Mesendoderm (in vitro differentiated cells): ENCODE results near the gene THBS1.

Source experiments
- DNase-seq: peaks from one replicate; pipeline ENCODE4 v3.0.0; 2013
- H2AK5ac ChIP-seq: 2 replicates; pipeline ENCODE4 v1.6.1; 2013; ENCODE audit warnings: low read length, inconsistent platforms
- H2BK120ac ChIP-seq: 2 replicates; pipeline ENCODE4 v1.6.1; 2013; ENCODE audit warnings: low read depth, mild to moderate bottlenecking, low read length, moderate library complexity, mixed read lengths
- H2BK15ac ChIP-seq: replicated peaks from 2 replicates; pipeline ENCODE4 v1.6.1; 2013; ENCODE audit warnings: low read depth, mild to moderate bottlenecking, moderate library complexity
- H2BK5ac ChIP-seq: 2 replicates; pipeline ENCODE4 v1.6.1; 2013; ENCODE audit warnings: low read length, inconsistent platforms
- H3K18ac ChIP-seq: 2 replicates; pipeline ENCODE4 v1.6.1; 2013; ENCODE audit warnings: mild to moderate bottlenecking, low read length, mixed read lengths
- H3K23ac ChIP-seq: one replicate; pipeline ENCODE4 v1.6.1; 2013; ENCODE audit warnings: low read length
- H3K27ac ChIP-seq: 2 replicates; pipeline ENCODE4 v1.5.1; 2013; ENCODE audit warnings: low read depth, mild to moderate bottlenecking, inconsistent platforms, low read length, moderate library complexity
- H3K27me3 ChIP-seq: 2 replicates; pipeline ENCODE4 v1.6.1; 2013; ENCODE audit warnings: low read length, control low read depth, mild to moderate bottlenecking, inconsistent platforms; ENCODE audit not compliant: insufficient read depth, poor library complexity
- H3K36me3 ChIP-seq: 2 replicates; pipeline ENCODE4 v1.6.1; 2013; ENCODE audit warnings: low read length, inconsistent platforms; ENCODE audit not compliant: control insufficient read depth, insufficient read depth
- H3K4ac ChIP-seq: one replicate; pipeline ENCODE4 v1.6.1; 2013; ENCODE audit warnings: low read depth, mild to moderate bottlenecking, low read length, moderate library complexity
- H3K4me1 ChIP-seq: 2 replicates; pipeline ENCODE4 v1.6.1; 2013; ENCODE audit warnings: low read depth, low read length, inconsistent platforms; ENCODE audit not compliant: control insufficient read depth
- H3K4me2 ChIP-seq: 2 replicates; pipeline ENCODE4 v1.6.1; 2013; ENCODE audit warnings: low read length
- H3K4me3 ChIP-seq: 2 replicates; pipeline ENCODE4 v1.5.1; 2013; ENCODE audit warnings: mild to moderate bottlenecking, low read length
- H3K56ac ChIP-seq: one replicate; pipeline ENCODE4 v1.6.1; 2013; ENCODE audit warnings: low read length
- H3K79me1 ChIP-seq: 2 replicates; pipeline ENCODE4 v1.6.1; 2013; ENCODE audit warnings: low read length, inconsistent platforms
- H3K79me2 ChIP-seq: 2 replicates; pipeline ENCODE4 v1.6.1; 2013; ENCODE audit warnings: mild to moderate bottlenecking, low read length; ENCODE audit not compliant: control insufficient read depth, insufficient read depth
- H3K9ac ChIP-seq: 2 replicates; pipeline ENCODE4 v1.6.1; 2013; ENCODE audit warnings: low read length, inconsistent platforms
- H4K5ac ChIP-seq: one replicate; pipeline ENCODE4 v1.6.1; 2013; ENCODE audit warnings: low read length
- H4K8ac ChIP-seq: one replicate; pipeline ENCODE4 v1.6.1; 2013; ENCODE audit warnings: low read depth, mild to moderate bottlenecking, control low read depth, low read length, moderate library complexity
- WGBS: extraction: QIAGEN DNeasy Blood & Tissue Kit; methylation state at CpG from one replicate; pipeline ENCODE4 v1.1.7; 2013; ENCODE audit warnings: low lambda C conversion rate, missing lambda C conversion rate; ENCODE audit not compliant: insufficient coverage; ENCODE audit errors: extremely low coverage; 5-methylcytosine and 5-hydroxymethylcytosine counted together

The THBS1 gene

DNA sequence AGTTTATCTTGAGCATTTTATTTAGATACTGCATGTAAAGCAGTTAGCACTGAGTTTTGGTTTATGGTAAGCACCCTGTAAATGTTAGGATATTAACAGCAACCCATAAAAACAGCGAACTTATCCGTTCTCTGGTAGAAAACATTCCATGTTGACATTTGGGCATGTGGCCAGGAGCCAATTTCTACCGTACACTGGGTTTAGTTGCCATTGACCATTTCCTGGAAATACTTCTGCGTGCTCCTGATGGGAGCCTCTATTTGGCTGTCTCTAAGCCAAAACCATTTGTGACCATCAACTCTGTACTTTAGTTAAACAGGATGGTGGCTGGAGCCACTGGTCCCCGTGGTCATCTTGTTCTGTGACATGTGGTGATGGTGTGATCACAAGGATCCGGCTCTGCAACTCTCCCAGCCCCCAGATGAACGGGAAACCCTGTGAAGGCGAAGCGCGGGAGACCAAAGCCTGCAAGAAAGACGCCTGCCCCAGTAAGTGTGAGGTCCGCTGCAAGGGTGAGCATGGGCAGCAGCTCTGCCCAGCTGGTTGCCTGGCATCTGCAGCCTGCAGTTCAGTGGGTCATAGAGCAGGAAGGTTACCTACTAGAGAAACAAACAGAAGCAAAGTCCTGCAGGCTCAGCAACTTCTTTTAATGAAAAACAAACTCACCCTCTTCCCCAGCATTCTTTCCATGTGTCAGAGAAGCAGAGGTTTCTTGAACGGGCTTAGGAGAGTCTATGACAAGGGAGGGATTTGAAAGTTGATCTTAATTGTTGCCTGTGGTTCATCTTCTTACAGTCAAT is 7.1 kb downstream of the THBS1 start:
- Histone ChIP-seq H3K23ac (no peak overlapping the region), H2BK5ac (no peak overlapping the region), H2AK5ac (no peak overlapping the region), H2BK15ac (no peak overlapping the region), H3K9ac (no peak overlapping the region), H3K27ac (no peak overlapping the region), H3K4me3 (no peak overlapping the region), H3K79me1 (peaks cover 1% of the 10 kb centered on the region), H3K79me2 (peaks cover 4% of the 10 kb centered on the region), H3K56ac (no peak overlapping the region), H3K36me3 (peaks cover 9% of the 10 kb centered on the region), H3K4me2 (no peak overlapping the region), H3K27me3 (no peaks in the 10 kb centered on the region), H3K4ac (no peak overlapping the region), H2BK120ac (no peak overlapping the region), H3K18ac (no peak overlapping the region), H4K8ac (no peak overlapping the region), H3K4me1 (peaks cover 2% of the 10 kb centered on the region), H4K5ac (no peak overlapping the region)
- DNase-seq: no peak
- no CpG with 5 or more reads among the region's 13 CpGs for WGBS

DNA sequence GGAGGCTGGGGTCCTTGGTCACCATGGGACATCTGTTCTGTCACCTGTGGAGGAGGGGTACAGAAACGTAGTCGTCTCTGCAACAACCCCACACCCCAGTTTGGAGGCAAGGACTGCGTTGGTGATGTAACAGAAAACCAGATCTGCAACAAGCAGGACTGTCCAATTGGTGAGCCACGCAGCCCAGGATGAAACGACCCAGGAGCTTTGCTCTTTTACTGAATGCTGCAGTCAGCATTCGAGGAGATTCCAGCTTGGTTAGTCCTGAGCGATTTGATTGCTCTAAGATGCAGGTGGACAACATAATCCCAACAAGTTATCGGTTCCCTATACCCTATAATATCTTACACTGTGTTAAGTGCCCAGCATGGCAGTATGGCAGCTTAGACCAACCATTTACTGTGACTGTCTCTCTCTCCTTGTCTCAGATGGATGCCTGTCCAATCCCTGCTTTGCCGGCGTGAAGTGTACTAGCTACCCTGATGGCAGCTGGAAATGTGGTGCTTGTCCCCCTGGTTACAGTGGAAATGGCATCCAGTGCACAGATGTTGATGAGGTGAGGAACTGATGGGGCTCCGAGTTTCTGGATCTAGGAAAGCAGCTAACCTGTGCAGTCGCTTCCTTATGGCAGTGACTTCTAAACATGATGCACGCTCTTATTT is 7.8 kb downstream of the THBS1 start:
- no peak overlapping the region for H2BK15ac ChIP-seq
- H3K18ac ChIP-seq: no peak overlapping the region
- no peak overlapping the region for H3K4me2 ChIP-seq
- no peak overlapping the region for H3K4ac ChIP-seq
- peaks cover 1% of the 10 kb centered on the region for H3K79me1 ChIP-seq
- H2BK120ac ChIP-seq: no peak overlapping the region
- WGBS: no CpG with 5 or more reads among the region's 13 CpGs
- H3K56ac ChIP-seq: no peak overlapping the region
- H3K4me3 ChIP-seq: no peak overlapping the region
- H4K8ac ChIP-seq: no peak overlapping the region
- DNase-seq: no peak
- H3K9ac ChIP-seq: no peak overlapping the region
- H4K5ac ChIP-seq: no peak overlapping the region
- no peaks in the 10 kb centered on the region for H3K4me1 ChIP-seq
- no peak overlapping the region for H3K23ac ChIP-seq
- peaks cover 11% of the 10 kb centered on the region for H3K36me3 ChIP-seq
- no peaks in the 10 kb centered on the region for H3K27me3 ChIP-seq
- H2AK5ac ChIP-seq: no peak overlapping the region
- peaks cover 2% of the 10 kb centered on the region for H3K79me2 ChIP-seq
- H3K27ac ChIP-seq: no peak overlapping the region
- no peak overlapping the region for H2BK5ac ChIP-seq

DNA sequence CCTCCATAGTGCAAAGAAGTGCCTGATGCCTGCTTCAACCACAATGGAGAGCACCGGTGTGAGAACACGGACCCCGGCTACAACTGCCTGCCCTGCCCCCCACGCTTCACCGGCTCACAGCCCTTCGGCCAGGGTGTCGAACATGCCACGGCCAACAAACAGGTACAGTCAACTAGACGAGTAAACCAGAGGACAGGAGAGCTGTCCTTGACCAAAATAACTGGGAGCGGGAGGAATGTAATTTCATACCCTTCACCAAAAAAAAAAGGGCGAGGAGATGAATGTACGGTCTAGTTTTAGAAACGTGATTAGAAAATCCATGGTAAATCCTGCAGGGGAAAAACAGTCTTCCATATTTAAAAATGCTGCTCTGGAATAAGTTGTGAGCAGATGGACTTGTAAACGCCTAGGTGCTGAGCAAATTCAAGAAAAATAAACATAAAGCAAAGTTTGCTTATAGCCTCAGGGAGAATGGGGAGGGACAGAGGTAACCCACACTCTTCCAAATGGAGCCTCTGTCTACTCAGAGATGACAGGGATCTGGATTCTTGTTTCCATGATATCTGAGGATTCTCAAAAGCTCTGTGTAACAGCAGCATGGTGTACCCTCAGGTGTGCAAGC is 8.4 kb downstream of the THBS1 start:
- Histone ChIP-seq H2AK5ac (no peak overlapping the region), H3K4me1 (no peaks in the 10 kb centered on the region), H4K8ac (no peak overlapping the region), H3K79me1 (no peaks in the 10 kb centered on the region), H2BK15ac (no peak overlapping the region), H3K9ac (no peak overlapping the region), H2BK5ac (no peak overlapping the region), H4K5ac (no peak overlapping the region), H2BK120ac (no peak overlapping the region), H3K36me3 (peaks cover 12% of the 10 kb centered on the region), H3K27ac (no peak overlapping the region), H3K4me3 (no peak overlapping the region), H3K27me3 (no peaks in the 10 kb centered on the region), H3K56ac (no peak overlapping the region), H3K18ac (no peak overlapping the region), H3K4me2 (no peak overlapping the region), H3K79me2 (no peaks in the 10 kb centered on the region), H3K4ac (no peak overlapping the region), H3K23ac (no peak overlapping the region)
- no CpG with 5 or more reads among the region's 14 CpGs for WGBS
- no peak for DNase-seq

- Histone ChIP-seq H3K79me2 (no peaks in the 10 kb centered on the region), H2BK5ac (no peak overlapping the region), H3K56ac (no peak overlapping the region), H3K18ac (no peak overlapping the region), H3K4ac (no peak overlapping the region), H3K36me3 (peaks cover 13% of the 10 kb centered on the region), H3K79me1 (no peaks in the 10 kb centered on the region), H3K23ac (no peak overlapping the region), H3K27me3 (no peaks in the 10 kb centered on the region), H2BK120ac (no peak overlapping the region), H2BK15ac (no peak overlapping the region), H2AK5ac (no peak overlapping the region), H3K4me1 (no peaks in the 10 kb centered on the region), H3K9ac (no peak overlapping the region), H4K5ac (no peak overlapping the region), H3K4me2 (no peak overlapping the region), H3K4me3 (no peak overlapping the region), H3K27ac (no peak overlapping the region), H4K8ac (no peak overlapping the region)
- no peak for DNase-seq
- WGBS: no CpG with 5 or more reads among the region's 13 CpGs
Observed at GRCh38 chr15:39589815-39590644, 9.2 kb downstream of the THBS1 start.

DNA sequence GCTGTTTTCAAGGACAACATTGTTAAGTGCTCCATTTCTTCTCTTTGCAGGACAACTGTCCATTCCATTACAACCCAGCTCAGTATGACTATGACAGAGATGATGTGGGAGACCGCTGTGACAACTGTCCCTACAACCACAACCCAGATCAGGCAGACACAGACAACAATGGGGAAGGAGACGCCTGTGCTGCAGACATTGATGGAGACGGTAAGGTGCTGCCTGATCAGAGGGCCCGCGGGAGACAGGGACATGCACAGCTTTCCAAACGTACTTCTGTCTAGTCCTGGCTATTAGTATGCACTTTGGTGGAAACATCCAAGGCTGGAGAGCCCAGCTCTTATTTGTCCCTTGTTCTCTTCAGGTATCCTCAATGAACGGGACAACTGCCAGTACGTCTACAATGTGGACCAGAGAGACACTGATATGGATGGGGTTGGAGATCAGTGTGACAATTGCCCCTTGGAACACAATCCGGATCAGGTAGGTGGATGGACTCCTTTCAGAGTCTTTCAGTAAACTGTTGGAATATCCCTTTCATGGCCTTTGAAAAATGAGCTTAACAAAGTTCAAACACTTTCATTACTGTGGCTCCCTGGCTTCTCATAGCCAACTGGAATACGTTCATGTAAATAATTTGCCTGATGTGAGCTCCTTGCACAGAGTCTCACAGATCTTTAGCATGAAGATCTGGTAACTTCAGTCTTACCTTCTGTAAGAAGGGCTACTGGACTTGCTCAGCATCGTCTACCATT is 10.4 kb downstream of the THBS1 start:
- Histone ChIP-seq H3K79me1 (no peaks in the 10 kb centered on the region), H2AK5ac (no peak overlapping the region), H3K4me1 (no peaks in the 10 kb centered on the region), H3K56ac (no peak overlapping the region), H2BK120ac (no peak overlapping the region), H3K4me2 (no peak overlapping the region), H3K4ac (no peak overlapping the region), H3K79me2 (no peaks in the 10 kb centered on the region), H4K5ac (no peak overlapping the region), H3K18ac (no peak overlapping the region), H3K27ac (no peak overlapping the region), H2BK5ac (no peak overlapping the region), H3K4me3 (no peak overlapping the region), H3K23ac (no peak overlapping the region), H3K27me3 (no peaks in the 10 kb centered on the region), H2BK15ac (no peak overlapping the region), H3K36me3 (peaks cover 13% of the 10 kb centered on the region), H3K9ac (no peak overlapping the region), H4K8ac (no peak overlapping the region)
- no peak for DNase-seq
- WGBS: no CpG with 5 or more reads among the region's 11 CpGs
